GM12878 (cell line): ENCODE results near the gene VTI1A. TPM values are rescaled to one million over a fixed set of nuclear protein-coding genes. Genes with fewer than 3 reads are reported as not detected.

Source experiments
- ATAC-seq: fragments of 200-7000 bp; cut with Tn5 transposase; 3 replicates; pipeline ENCODE4 v1.9.1; 2020; ENCODE audit warnings: mild to moderate bottlenecking, moderate library complexity
- BruUV-seq: library from RNA; stranded (reverse); fragments of 400-500 nt; replicated peaks from 2 replicates; lab custom pipeline; 2021; lab: Mats Ljungman, UMichigan
- CTCF ChIA-PET: fragments of 300-600 bp; sonication (Branson Sonifier 250); formaldehyde crosslinking; extraction: SDS; loops from one replicate; lab custom pipeline; 2021; ENCODE audit warnings: inconsistent platforms; lab: Yijun Ruan, JAX
- POLR2A ChIA-PET: fragments of 350-600 bp; formaldehyde crosslinking; extraction: SDS; loops from one replicate; lab custom pipeline; 2021; ENCODE audit warnings: inconsistent platforms; lab: Charles Lee
- RAD21 ChIA-PET: fragments of 300-600 bp; sonication (Branson Sonifier 250); formaldehyde crosslinking; loops from one replicate; lab custom pipeline; 2023; ENCODE audit warnings: antibody characterized with exemption; ENCODE audit not compliant: unreplicated experiment; lab: Charles Lee
- SMC1A ChIA-PET: fragments of 300-600 bp; sonication (Branson Sonifier 250); formaldehyde crosslinking; loops from one replicate; lab custom pipeline; 2023; ENCODE audit not compliant: unreplicated experiment, uncharacterized antibody; lab: Charles Lee
- DNase-seq: peaks from one replicate; pipeline ENCODE4 v3.0.0-alpha.2; 2011; ENCODE audit warnings: low read depth, low spot score
- FAIRE-seq: peaks from 3 replicates; lab custom pipeline; 2011; peaks lifted over from hg19 to GRCh38; lab: Jason Lieb, UNC
- H2AFZ ChIP-seq: 2 replicates; pipeline ENCODE4 v1.6.0; 2011; ENCODE audit warnings: low read depth, low read length, control low read depth; ENCODE audit not compliant: control insufficient read depth
- H3K27ac ChIP-seq: 2 replicates; pipeline ENCODE4 v1.5.1; 2011; ENCODE audit warnings: control low read depth; ENCODE audit not compliant: control insufficient read depth, insufficient read depth
- H3K27me3 ChIP-seq, 2 experiments: replicated peaks in 1 of 2; 2 replicates each; pipeline versions ENCODE4 v1.6.0 to v1.6.1; 2011; ENCODE audit warnings: low read length in 1 of 2; ENCODE audit not compliant: control insufficient read depth in 2 of 2, insufficient read depth in 2 of 2
- H3K36me3 ChIP-seq, 2 experiments: 2 replicates each; pipeline ENCODE4 v1.5.1; 2011; ENCODE audit warnings: low read length in 1 of 2; ENCODE audit not compliant: control insufficient read depth in 2 of 2, insufficient read depth in 2 of 2
- H3K4me1 ChIP-seq: 2 replicates; pipeline ENCODE4 v1.6.1; 2011; ENCODE audit warnings: mild to moderate bottlenecking, low read length, moderate library complexity, mixed read lengths; ENCODE audit not compliant: control insufficient read depth, insufficient read depth
- H3K4me2 ChIP-seq: 2 replicates; pipeline ENCODE4 v1.6.0; 2011; ENCODE audit warnings: control low read depth; ENCODE audit not compliant: control insufficient read depth, insufficient read depth
- H3K4me3 ChIP-seq: fragments of 200-600 bp; sonication (generic); 2 replicates; pipeline ENCODE4 v1.5.1; 2016
- H3K79me2 ChIP-seq: 2 replicates; pipeline ENCODE4 v1.6.0; 2011; ENCODE audit warnings: low read length; ENCODE audit not compliant: control insufficient read depth, insufficient read depth
- H3K9ac ChIP-seq: 2 replicates; pipeline ENCODE4 v1.8.0; 2011; ENCODE audit warnings: low read length, control low read depth, mixed read lengths; ENCODE audit not compliant: control insufficient read depth, insufficient read depth
- H3K9me3 ChIP-seq: replicated peaks from 3 replicates; pipeline ENCODE4 v1.5.1; 2011; ENCODE audit warnings: mild to moderate bottlenecking, low read length; ENCODE audit not compliant: control insufficient read depth, insufficient read depth
- H4K20me1 ChIP-seq: 2 replicates; pipeline ENCODE4 v1.6.0; 2011; ENCODE audit not compliant: control insufficient read depth, insufficient read depth
- CHD2 ChIP-seq: IDR thresholded peaks from 2 replicates; pipeline ENCODE4 v1.6.1; 2011; ENCODE audit warnings: low read depth, low read length, improper control_type of control experiment, borderline replicate concordance
- CUX1 ChIP-seq: IDR thresholded peaks from 2 replicates; pipeline ENCODE4 v1.6.1; 2012; ENCODE audit warnings: improper control_type of control experiment, low read depth, low read length; ENCODE audit not compliant: insufficient replicate concordance
- EGR1 ChIP-seq, 2 experiments: IDR thresholded peaks; 1 replicate in 1 of 2; 2 replicates in 1 of 2; pipeline ENCODE4 v1.6.1; 2011 to 2012; ENCODE audit warnings: low read depth in 2 of 2, low read length in 2 of 2, borderline replicate concordance in 1 of 2, mild to moderate bottlenecking in 1 of 2, moderate library complexity in 1 of 2
- EP300 ChIP-seq, 2 experiments: fragments of 150-350 bp in 1 of 2; IDR thresholded peaks; 2 replicates each; pipeline ENCODE4 v1.6.1; 2011 to 2012; ENCODE audit warnings: low read depth in 2 of 2, low read length in 2 of 2, borderline replicate concordance in 1 of 2, improper control_type of control experiment in 1 of 2, inconsistent platforms in 1 of 2; ENCODE audit not compliant: control insufficient read depth in 1 of 2
- IKZF2 ChIP-seq, 2 experiments: fragments of 450-650 bp; IDR thresholded peaks; 2 replicates each; pipeline ENCODE4 v1.6.1; 2017; ENCODE audit warnings: mild to moderate bottlenecking in 2 of 2, moderate library complexity in 2 of 2
- IRF5 ChIP-seq: fragments of 450-650 bp; IDR thresholded peaks from 2 replicates; pipeline ENCODE4 v1.6.1; 2017; ENCODE audit warnings: borderline replicate concordance
- MEF2A ChIP-seq: IDR thresholded peaks from 2 replicates; pipeline ENCODE4 v1.6.1; 2011; ENCODE audit warnings: low read depth, mild to moderate bottlenecking, low read length, moderate library complexity; ENCODE audit not compliant: insufficient read depth
- RAD51 ChIP-seq: fragments of 450-650 bp; IDR thresholded peaks from 2 replicates; pipeline ENCODE4 v1.6.1; 2016; ENCODE audit warnings: moderate library complexity, mild to moderate bottlenecking, inconsistent platforms
- RELA ChIP-seq: fragments of 450-650 bp; IDR thresholded peaks from 2 replicates; pipeline ENCODE4 v1.8.0; 2014; ENCODE audit warnings: borderline replicate concordance; ENCODE audit not compliant: partially characterized antibody
- SMARCA5 ChIP-seq: fragments of 450-650 bp; IDR thresholded peaks from 2 replicates; pipeline ENCODE4 v1.6.1; 2017; ENCODE audit warnings: mild to moderate bottlenecking
- SP1 ChIP-seq: IDR thresholded peaks from one replicate; pipeline ENCODE4 v1.6.1; 2011; ENCODE audit warnings: low read depth, low read length
- SUZ12 ChIP-seq: fragments of 200-600 bp; sonication (generic); IDR thresholded peaks from one replicate; pipeline ENCODE4 v1.6.1; 2018; ENCODE audit warnings: antibody characterized with exemption, mild to moderate bottlenecking; ENCODE audit not compliant: unreplicated experiment
- TAF1 ChIP-seq: IDR thresholded peaks from 2 replicates; pipeline ENCODE4 v1.6.1; 2011; ENCODE audit warnings: mild to moderate bottlenecking, low read depth, low read length, borderline replicate concordance
- TCF12 ChIP-seq: IDR thresholded peaks from 2 replicates; pipeline ENCODE4 v1.6.1; 2011; ENCODE audit warnings: low read depth, mild to moderate bottlenecking, low read length
- WRNIP1 ChIP-seq: IDR thresholded peaks from 2 replicates; pipeline ENCODE4 v1.6.1; 2011; ENCODE audit warnings: low read depth, low read length, improper control_type of control experiment, borderline replicate concordance
- ZBED1 ChIP-seq: IDR thresholded peaks from 2 replicates; pipeline ENCODE4 v1.6.1; 2016; ENCODE audit warnings: borderline replicate concordance
- ZZZ3 ChIP-seq: IDR thresholded peaks from 2 replicates; pipeline ENCODE4 v1.6.1; 2011; ENCODE audit warnings: low read depth; ENCODE audit not compliant: control insufficient read depth, insufficient read length
- in situ Hi-C: fragments of 300-500 bp; cut with MboI; formaldehyde crosslinking; loops from 9 replicates; pipeline ENCODE4 v1.14.3; 2018; ENCODE audit warnings: mixed read lengths
- intact Hi-C: fragments of 100-400 bp; cut with micrococcal nuclease; formaldehyde crosslinking; loops from one replicate; pipeline ENCODE4 v1.14.2; 2022; ENCODE audit not compliant: unreplicated experiment
- polyA plus RNA-seq, 11 experiments: library from polyadenylated mRNA; depleted of rRNA in 4 of 11; unstranded in 6 of 11; stranded (reverse) in 5 of 11; fragments of >200 nt; fragmentation: Nextera tagmentation in 4 of 11; fragmentation: Illumina TruSeq in 1 of 11; extraction: Ambion mirVana in 4 of 11; extraction: Trizol in 1 of 11; gene quantifications; 1 replicate in 1 of 11; 2 replicates in 10 of 11; pipeline versions ENCODE4 v1.2.1 to v1.2.3, GENCODE V29; 2011 to 2016; ENCODE audit warnings: inconsistent platforms in 2 of 11, missing spikeins in 2 of 11, low read depth in 1 of 11
- total RNA-seq, 4 experiments: library from RNA; depleted of rRNA in 3 of 4; stranded (reverse); fragments of >200 nt in 3 of 4; fragmentation: Illumina TruSeq in 1 of 4; extraction: Trizol in 1 of 4; gene quantifications; 2 replicates each; pipeline versions ENCODE4 v1.2.1 to v1.2.3, GENCODE V29; 2013 to 2021
- TF ChIP-seq, protein P1 (sequence below): fragments of 450-650 bp; IDR thresholded peaks from 2 replicates; pipeline ENCODE4 v1.6.1; 2014; ENCODE audit warnings: mild to moderate bottlenecking

Gene VTI1A
- total and polyA plus RNA-seq, 10 of the 15 experiments (the other 5 are each of a cell fraction or from before 2014, with no cell fraction given) = 12.4 to 43.2 (median 27.5) TPM

GRCh38 chr10:112587729-112588128, 140.7 kb downstream of the VTI1A start:
- no peaks in the 10 kb centered on the region for H3K9me3 ChIP-seq
- TF ChIP-seq TAF1 (no peak), ZBED1 (no peak), IKZF2 (IDR thresholded peaks at IDR 0.05) (no peak), TCF12 (no peak), SMARCA5 (no peak), EGR1 (IDR thresholded peaks at IDR 0.05; ENCODE audit: borderline replicate concordance in 1 of 2, low read depth in 2 of 2, low read length in 2 of 2) (no peak), WRNIP1 (no peak), SP1 (no peak), IRF5 (no peak), SUZ12 (no peak), RAD51 (no peak), EP300 (IDR thresholded peaks at IDR 0.05; ENCODE audit: borderline replicate concordance in 1 of 2, control insufficient read depth in 1 of 2, low read depth in 2 of 2, low read length in 2 of 2) (no peak), RELA (no peak), CHD2 (no peak), MEF2A (no peak), ZZZ3 (no peak), CUX1 (no peak)
- TF ChIP-seq, protein P1, sequence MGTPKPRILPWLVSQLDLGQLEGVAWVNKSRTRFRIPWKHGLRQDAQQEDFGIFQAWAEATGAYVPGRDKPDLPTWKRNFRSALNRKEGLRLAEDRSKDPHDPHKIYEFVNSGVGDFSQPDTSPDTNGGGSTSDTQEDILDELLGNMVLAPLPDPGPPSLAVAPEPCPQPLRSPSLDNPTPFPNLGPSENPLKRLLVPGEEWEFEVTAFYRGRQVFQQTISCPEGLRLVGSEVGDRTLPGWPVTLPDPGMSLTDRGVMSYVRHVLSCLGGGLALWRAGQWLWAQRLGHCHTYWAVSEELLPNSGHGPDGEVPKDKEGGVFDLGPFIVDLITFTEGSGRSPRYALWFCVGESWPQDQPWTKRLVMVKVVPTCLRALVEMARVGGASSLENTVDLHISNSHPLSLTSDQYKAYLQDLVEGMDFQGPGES = no peak

More at GRCh38 chr10:112587729-112588128, 140.7 kb downstream of the VTI1A start:
- Histone ChIP-seq H3K9ac (no peak overlapping the region), H3K27me3 (no peaks in the 10 kb centered on the region), H2AFZ (no peak overlapping the region), H3K4me3 (no peak overlapping the region), H3K4me2 (no peak overlapping the region), H3K4me1 (no peaks in the 10 kb centered on the region), H3K79me2 (no peaks in the 10 kb centered on the region), H4K20me1 (no peaks in the 10 kb centered on the region), H3K27ac (no peak overlapping the region), H3K36me3 (no peaks in the 10 kb centered on the region)
- ChIA-PET CTCF (interaction anchor here (0.6 to 1.5 kb wide), 3 partner anchors 13 to 115 kb away, joined by 3 to 5 read pairs (median 4); no protein-coding TSS in a partner anchor), POLR2A (no interaction called here), RAD21 (no interaction called here), SMC1A (interaction anchor here (0.6 to 1.3 kb wide), 3 partner anchors 11 to 702 kb away, joined by 3 to 4 read pairs (median 4); no protein-coding TSS in a partner anchor)
- DNase-seq = no peak
- no peak for ATAC-seq
- intact Hi-C loops = no loop called here
- in situ Hi-C loops = no loop called here
- BruUV-seq = no TSS peak
- FAIRE-seq = no peak
